ENCODE results near the gene LYPD3. TPM values are rescaled to one million over a fixed set of nuclear protein-coding genes. Genes with fewer than 3 reads are reported as not detected.

Gene LYPD3
- total RNA-seq, 1 experiment from 2014 or later, result 1.8 TPM

- Histone ChIP-seq H3K27ac (ENCODE audit: insufficient read length, low read depth, low read length) (no peak overlapping the region), H3K27me3 (ENCODE audit: insufficient read depth, low read length) (no peaks in the 10 kb centered on the region), H2BK120ac (ENCODE audit: low read depth, low read length, poor library complexity, severe bottlenecking) (no peak overlapping the region), H3K4me1 (ENCODE audit: insufficient read depth, low read length) (no peaks in the 10 kb centered on the region), H3K18ac (ENCODE audit: insufficient read length, low read depth, low read length) (no peak overlapping the region), H4K20me1 (ENCODE audit: control insufficient read depth, insufficient read depth, insufficient read length) (no peaks in the 10 kb centered on the region), H2AK5ac (ENCODE audit: insufficient read length, low read length) (no peak overlapping the region), H3K4me2 (ENCODE audit: insufficient read depth, insufficient read length, low read length) (no peak overlapping the region), H2AFZ (ENCODE audit: low read length) (no peak overlapping the region), H3K79me1 (ENCODE audit: insufficient read depth, low read depth, low read length, poor library complexity, severe bottlenecking) (no peaks in the 10 kb centered on the region), H3K9me3 (ENCODE audit: control insufficient read depth, low read depth, low read length) (no peaks in the 10 kb centered on the region), H3K56ac (ENCODE audit: insufficient read length, low read depth, low read length) (no peak overlapping the region), H3T11ph (ENCODE audit: low read length) (no peak overlapping the region), H3K14ac (ENCODE audit: insufficient read depth, low read length) (no peak overlapping the region), H2BK20ac (ENCODE audit: low read depth, low read length, poor library complexity, severe bottlenecking) (no peak overlapping the region), H2BK15ac (ENCODE audit: low read depth, low read length) (no peak overlapping the region), H3K79me2 (ENCODE audit: insufficient read depth, low read length) (no peaks in the 10 kb centered on the region), H4K8ac (replicated peaks; ENCODE audit: insufficient read length, low read depth, low read length) (no peak overlapping the region), H4K91ac (ENCODE audit: insufficient read length, low read depth, low read length) (no peak overlapping the region), H3K4ac (ENCODE audit: low read depth, low read length) (no peak overlapping the region), H3K23ac (ENCODE audit: insufficient read length, low read depth, low read length) (no peak overlapping the region), H4K5ac (ENCODE audit: insufficient read length, low read depth, low read length) (no peak overlapping the region), H3K9ac (ENCODE audit: extremely low read depth, insufficient read length, low read length) (no peak overlapping the region), H2BK5ac (ENCODE audit: insufficient read length, low read length) (no peak overlapping the region), H2BK12ac (ENCODE audit: insufficient read length, low read depth, low read length) (no peak overlapping the region), H3K23me2 (ENCODE audit: insufficient read length, low read depth, low read length, poor library complexity, severe bottlenecking) (no peaks in the 10 kb centered on the region)
- TF ChIP-seq CTCF (conservative IDR thresholded peaks at IDR 0.05), result no peak
- peaks cover 3 to 4% of the 10 kb centered on the region in 2 experiments; a peak in 3 of 4 replicates for H3K4me1 Mint-ChIP-seq
- peaks cover 3 to 7% (median 3%) of the 10 kb centered on the region in 3 experiments; a peak in 2 of 7 replicates for H3K36me3 Mint-ChIP-seq (ENCODE audit: insufficient read depth in 1 of 3, low read depth in 3 of 3)
- H3K4me3 Mint-ChIP-seq, result no peak overlapping the region
- no CpG with 5 or more reads among the region's 15 CpGs for WGBS (ENCODE audit: extremely low coverage, insufficient read length, low lambda C conversion rate)
- H3K9me3 Mint-ChIP-seq, result no peaks in the 10 kb centered on the region; a peak in 1 of 5 replicates
- H3K27me3 Mint-ChIP-seq (ENCODE audit: low read depth), result peaks cover 11% of the 10 kb centered on the region
- no peak for DNase-seq
- no peak overlapping the region for H3K27ac Mint-ChIP-seq
Measured at GRCh38 chr19:43479226-43479625, 13.8 kb upstream of the LYPD3 start.

Measured in H9 (cell line).